Esophagus (tissue), 2 donors: ENCODE results near the gene SLC5A9. TPM values are rescaled to one million over a fixed set of nuclear protein-coding genes. Genes with fewer than 3 reads are reported as not detected.
"Not testable (repeated sequence)": the region's sequence is repeated elsewhere in the genome, so short reads cannot be mapped to it uniquely, and the experiment has no call there.

Experiments
- H3K27ac ChIP-seq, 2 donors: one replicate each; pipeline ENCODE4 v1.5.1; 2013; ENCODE audit warnings: low read depth in 2 of 2, mild to moderate bottlenecking in 2 of 2, inconsistent platforms in 1 of 2, low read length in 1 of 2, moderate library complexity in 1 of 2
- H3K27me3 ChIP-seq, 2 donors: one replicate each; pipeline ENCODE4 v1.6.1; 2013; ENCODE audit warnings: low read length in 2 of 2, control low read depth in 1 of 2, mild to moderate bottlenecking in 1 of 2; ENCODE audit not compliant: insufficient read depth in 2 of 2, control insufficient read depth in 1 of 2
- H3K36me3 ChIP-seq, 2 donors: one replicate each; pipeline ENCODE4 v1.6.1; 2013; ENCODE audit warnings: low read length in 1 of 2; ENCODE audit not compliant: control insufficient read depth in 2 of 2, insufficient read depth in 2 of 2
- H3K4me1 ChIP-seq, 2 donors: one replicate each; pipeline ENCODE4 v1.6.1; 2013; ENCODE audit warnings: low read length in 1 of 2; ENCODE audit not compliant: control insufficient read depth in 2 of 2, insufficient read depth in 2 of 2
- H3K4me3 ChIP-seq, 2 donors: one replicate each; pipeline ENCODE4 v1.5.1; 2013; ENCODE audit warnings: low read length in 2 of 2, mild to moderate bottlenecking in 2 of 2, low read depth in 1 of 2, moderate library complexity in 1 of 2
- H3K9me3 ChIP-seq, 2 donors: one replicate each; pipeline ENCODE4 v1.6.1; 2013; ENCODE audit warnings: mild to moderate bottlenecking in 2 of 2, low read depth in 1 of 2, low read length in 1 of 2, moderate library complexity in 1 of 2; ENCODE audit not compliant: control insufficient read depth in 2 of 2, insufficient read depth in 1 of 2
- WGBS, 2 donors: extraction: QIAGEN DNeasy Blood & Tissue Kit; methylation state at CpG; one replicate each; pipeline ENCODE4 v1.1.7; 2013; 5-methylcytosine and 5-hydroxymethylcytosine counted together
- polyA plus RNA-seq, 2 donors: library from polyadenylated mRNA; stranded (reverse); fragments of 200-250 nt; gene quantifications; one replicate each; pipeline ENCODE4 v1.2.3, GENCODE V29; 2013
- donor health status: healthy with polysubstance abuse.
- donor health status: Bipolar disorder and iron deficiency.

Gene SLC5A9
- polyA plus RNA-seq, 2 donors, result 0.07 to 0.24 TPM

GRCh38 chr1:48249868-48250267, 27.4 kb downstream of the SLC5A9 start:
- 86 to 92% methylated on average over 3 of the region's 3 CpGs for WGBS, 2 donors
- H3K27ac ChIP-seq, result no peak overlapping the region

GRCh38 chr1:48250572-48250971, 28.1 kb downstream of the SLC5A9 start:
- peaks cover 0 to 6% of the 10 kb centered on the region in 2 donors for H3K4me1 ChIP-seq
- no peaks in the 10 kb centered on the region for H3K9me3 ChIP-seq
- no peak overlapping the region for H3K4me3 ChIP-seq
- no peaks in the 10 kb centered on the region for H3K36me3 ChIP-seq
- 33 to 47% methylated on average over 3 of the region's 3 CpGs for WGBS, 2 donors
- H3K27ac ChIP-seq, result no peak overlapping the region
- no peaks in the 10 kb centered on the region for H3K27me3 ChIP-seq

More at GRCh38 chr1:48249868-48250267, 27.4 kb downstream of the SLC5A9 start:
- Histone ChIP-seq H3K9me3 (no peaks in the 10 kb centered on the region), H3K36me3 (no peaks in the 10 kb centered on the region), H3K27me3 (no peaks in the 10 kb centered on the region), H3K4me1 (peaks cover 0 to 6% of the 10 kb centered on the region in 2 donors), H3K4me3 (no peak overlapping the region)

- H3K27ac ChIP-seq, result no peak overlapping the region
- H3K4me1 ChIP-seq, result peaks cover 0 to 6% of the 10 kb centered on the region in 2 donors
- no peaks in the 10 kb centered on the region for H3K9me3 ChIP-seq
- H3K36me3 ChIP-seq, result no peaks in the 10 kb centered on the region
- no peak overlapping the region for H3K4me3 ChIP-seq
- WGBS, 2 donors, result 83 to 92% methylated on average over 2 of the region's 2 CpGs
- no peaks in the 10 kb centered on the region for H3K27me3 ChIP-seq
Observed at GRCh38 chr1:48251323-48251722, 28.8 kb downstream of the SLC5A9 start.

GRCh38 chr1:48251821-48252220, 29.3 kb downstream of the SLC5A9 start:
- H3K27me3 ChIP-seq, result no peaks in the 10 kb centered on the region
- WGBS, 2 donors, result 90 to 92% methylated on average over 3 of the region's 3 CpGs
- H3K27ac ChIP-seq, result no peak overlapping the region

GRCh38 chr1:48254254-48254653, 31.7 kb downstream of the SLC5A9 start:
- H3K27me3 ChIP-seq, result no peaks in the 10 kb centered on the region
- no peaks in the 10 kb centered on the region for H3K4me1 ChIP-seq
- no peak overlapping the region for H3K4me3 ChIP-seq
- WGBS, 2 donors, result 81 to 88% methylated on average over 1 of the region's 1 CpG
- no peaks in the 10 kb centered on the region for H3K9me3 ChIP-seq
- no peaks in the 10 kb centered on the region for H3K36me3 ChIP-seq
- no peak overlapping the region for H3K27ac ChIP-seq

More at GRCh38 chr1:48251821-48252220, 29.3 kb downstream of the SLC5A9 start:
- H3K9me3 ChIP-seq, result no peaks in the 10 kb centered on the region
- no peak overlapping the region for H3K4me3 ChIP-seq
- no peaks in the 10 kb centered on the region for H3K36me3 ChIP-seq
- peaks cover 0 to 5% of the 10 kb centered on the region in 2 donors for H3K4me1 ChIP-seq

GRCh38 chr1:48258106-48258505, 35.6 kb downstream of the SLC5A9 start:
- H3K4me3 ChIP-seq, result no peak overlapping the region
- WGBS, 2 donors, result 96 to 97% methylated on average over 1 of the region's 1 CpG
- no peaks in the 10 kb centered on the region for H3K4me1 ChIP-seq
- H3K27me3 ChIP-seq, result no peaks in the 10 kb centered on the region
- no peaks in the 10 kb centered on the region for H3K36me3 ChIP-seq
- H3K27ac ChIP-seq, result no peak overlapping the region
- H3K9me3 ChIP-seq, result no peaks in the 10 kb centered on the region

- Histone ChIP-seq H3K9me3 (no peaks in the 10 kb centered on the region), H3K4me1 (no peaks in the 10 kb centered on the region), H3K27me3 (no peaks in the 10 kb centered on the region), H3K4me3 (no peak overlapping the region), H3K36me3 (no peaks in the 10 kb centered on the region), H3K27ac (no peak overlapping the region)
Observed at GRCh38 chr1:48261881-48262400, 39.4 kb downstream of the SLC5A9 start.

GRCh38 chr1:48263041-48263440, 40.5 kb downstream of the SLC5A9 start:
- H3K27ac ChIP-seq, result no peak overlapping the region
- no peaks in the 10 kb centered on the region for H3K36me3 ChIP-seq
- no peaks in the 10 kb centered on the region for H3K27me3 ChIP-seq
- no peaks in the 10 kb centered on the region for H3K9me3 ChIP-seq
- 28 to 45% methylated on average over 1 of the region's 1 CpG for WGBS, 2 donors
- H3K4me3 ChIP-seq, result no peak overlapping the region
- no peaks in the 10 kb centered on the region for H3K4me1 ChIP-seq

- 68 to 77% methylated on average over 2 of the region's 2 CpGs for WGBS, 2 donors
- Histone ChIP-seq H3K4me1 (no peaks in the 10 kb centered on the region), H3K27ac (no peak overlapping the region), H3K27me3 (no peaks in the 10 kb centered on the region), H3K36me3 (no peaks in the 10 kb centered on the region), H3K9me3 (no peaks in the 10 kb centered on the region), H3K4me3 (no peak overlapping the region)
Observed at GRCh38 chr1:48266576-48266975, 44.1 kb downstream of the SLC5A9 start.

- 80 to 92% methylated on average over 5 to 10 of the region's 10 CpGs for WGBS, 2 donors
- not testable (repeated sequence) for H3K36me3 ChIP-seq
Observed at GRCh38 chr1:48277437-48277836, 54.9 kb downstream of the SLC5A9 start.

More at GRCh38 chr1:48277437-48277836, 54.9 kb downstream of the SLC5A9 start:
- not testable (repeated sequence) for H3K4me3 ChIP-seq, H3K27me3 ChIP-seq, H3K4me1 ChIP-seq, H3K9me3 ChIP-seq, H3K27ac ChIP-seq
